NB4 (cell line): ENCODE results near the gene GTSE1.

Experiments
- DNase-seq: peaks from one replicate; pipeline ENCODE4 v3.0.0; 2010; ENCODE audit warnings: low read depth
- H3K4me3 ChIP-seq: one replicate; pipeline ENCODE4 v1.5.1; 2011; ENCODE audit warnings: mild to moderate bottlenecking, low read depth, low read length, moderate library complexity
- CTCF ChIP-seq: IDR thresholded peaks from one replicate; pipeline ENCODE4 v1.5.1; 2012; ENCODE audit warnings: low read depth, low read length
- MAX ChIP-seq: IDR thresholded peaks from 2 replicates; pipeline ENCODE4 v1.6.1; 2011; ENCODE audit warnings: low read depth, low read length
- MYC ChIP-seq: IDR thresholded peaks from 2 replicates; pipeline ENCODE4 v1.6.1; 2011; ENCODE audit warnings: low read depth, low read length
- POLR2A ChIP-seq: IDR thresholded peaks from 2 replicates; pipeline ENCODE4 v1.6.1; 2011; ENCODE audit warnings: mild to moderate bottlenecking; ENCODE audit not compliant: insufficient read length; ENCODE audit errors: extremely low read depth

The GTSE1 gene

GRCh38 chr22:46320166-46320710 lies 23.6 kb downstream of the GTSE1 start:
- no peak for DNase-seq
- no peak overlapping the region for H3K4me3 ChIP-seq
- TF ChIP-seq CTCF (no peak), MYC (no peak), POLR2A (no peak), MAX (no peak)

- no peak for DNase-seq
- no peak overlapping the region for H3K4me3 ChIP-seq
- TF ChIP-seq CTCF (no peak), MAX (no peak), MYC (no peak), POLR2A (no peak)
These were observed 24.2 kb downstream of the GTSE1 start for GRCh38 chr22:46320716-46321386.

- DNase-seq = no peak
- TF ChIP-seq CTCF = no peak
- no peak for TF ChIP-seq POLR2A
- no peak for TF ChIP-seq MAX
- no peak for TF ChIP-seq MYC
- no peak overlapping the region for H3K4me3 ChIP-seq
These were observed 26.0 kb downstream of the GTSE1 start for GRCh38 chr22:46322711-46323110.

- no peak for TF ChIP-seq CTCF
- no peak for DNase-seq
- H3K4me3 ChIP-seq = no peak overlapping the region
These were observed 26.5 kb downstream of the GTSE1 start for GRCh38 chr22:46323162-46323561.

GRCh38 chr22:46326066-46326680 lies 29.5 kb downstream of the GTSE1 start:
- DNase-seq = no peak
- no peak overlapping the region for H3K4me3 ChIP-seq
- no peak for TF ChIP-seq MAX
- no peak for TF ChIP-seq CTCF
- no peak for TF ChIP-seq POLR2A
- TF ChIP-seq MYC = no peak
